Activated B cell treated with CpG ODN at 0.5 μM for 24 hours (primary cell): Measurements from ENCODE around the gene R3HCC1L. TPM values are rescaled to one million over a fixed set of nuclear protein-coding genes. Genes with fewer than 3 reads are reported as not detected.

ENCODE experiments used
- ATAC-seq: fragments of 200-7000 bp; cut with Tn5 transposase; one replicate; pipeline ENCODE4 v1.10.0; 2021; ENCODE audit warnings: low read depth, mild to moderate bottlenecking, moderate library complexity
- CTCF ChIA-PET: fragments of 350-600 bp; sonication (Branson Sonifier 250); formaldehyde crosslinking; loops from one replicate; lab custom pipeline; 2021; ENCODE audit warnings: antibody characterized with exemption; lab: Charles Lee
- POLR2A ChIA-PET: fragments of 350-600 bp; sonication (Branson Sonifier 250); formaldehyde crosslinking; loops from one replicate; lab custom pipeline; 2021; ENCODE audit warnings: antibody characterized with exemption; lab: Charles Lee
- DNase-seq: peaks from one replicate; pipeline ENCODE4 v3.0.0; 2022
- H3K27ac Mint-ChIP-seq: one replicate; pipeline ENCODE4 v1.8.0; 2020; ENCODE audit warnings: mixed read lengths
- H3K27me3 Mint-ChIP-seq: one replicate; pipeline ENCODE4 v1.8.0; 2021; ENCODE audit warnings: mixed read lengths
- H3K36me3 Mint-ChIP-seq: one replicate; pipeline ENCODE4 v1.8.0; 2021; ENCODE audit warnings: low read depth, mixed read lengths
- H3K4me1 Mint-ChIP-seq: one replicate; pipeline ENCODE4 v1.8.0; 2021; ENCODE audit warnings: mixed read lengths
- H3K4me3 Mint-ChIP-seq: one replicate; pipeline ENCODE4 v1.8.0; 2020; ENCODE audit warnings: mild to moderate bottlenecking, mixed read lengths
- H3K9me3 Mint-ChIP-seq: one replicate; pipeline ENCODE4 v1.8.0; 2020; ENCODE audit warnings: mixed read lengths
- intact Hi-C: fragments of 100-400 bp; cut with micrococcal nuclease; formaldehyde crosslinking; loops from one replicate; pipeline ENCODE4 v1.15.1; 2024
- total RNA-seq: library from RNA; stranded (reverse); gene quantifications from 2 replicates; pipeline ENCODE4 v1.2.3, GENCODE V29; 2022
- TF ChIP-seq, protein P1 (sequence below): fragments of 200-600 bp; IDR thresholded peaks from one replicate; pipeline ENCODE4 v1.8.0; 2022; ENCODE audit warnings: antibody characterized with exemption, mild to moderate bottlenecking

Gene R3HCC1L
- total RNA-seq, 1 donor from 2014 or later, result 24.4 TPM

DNA sequence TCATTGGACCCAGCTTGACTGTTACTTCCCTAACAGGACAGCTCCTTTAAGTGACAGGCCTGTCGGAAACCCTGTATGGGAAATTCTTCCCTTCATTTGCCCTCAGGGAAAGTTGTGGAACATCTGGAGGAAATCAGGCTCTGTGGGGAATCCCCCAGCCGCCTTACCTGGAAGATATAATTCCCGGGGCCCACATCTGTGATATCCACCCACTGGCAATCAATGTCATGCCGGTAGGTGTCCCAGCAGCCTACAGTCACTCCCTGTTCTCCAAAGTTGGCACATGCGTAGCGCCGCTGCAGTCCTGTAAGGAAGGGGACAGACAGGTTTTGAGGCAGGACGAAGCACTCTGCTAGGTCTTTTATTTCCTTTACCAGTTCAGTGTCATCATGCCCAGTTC lies 116.9 kb downstream of the R3HCC1L start:
- Mint-ChIP-seq H3K27ac (no peak overlapping the region), H3K4me1 (no peaks in the 10 kb centered on the region), H3K36me3 (peaks cover 53% of the 10 kb centered on the region), H3K9me3 (no peaks in the 10 kb centered on the region), H3K4me3 (no peak overlapping the region), H3K27me3 (no peaks in the 10 kb centered on the region)
- intact Hi-C loops, result no loop called here
- no peak for DNase-seq
- CTCF ChIA-PET, result no interaction called here
- POLR2A ChIA-PET, result no interaction called here
- ATAC-seq, result no peak
- TF ChIP-seq, protein P1, sequence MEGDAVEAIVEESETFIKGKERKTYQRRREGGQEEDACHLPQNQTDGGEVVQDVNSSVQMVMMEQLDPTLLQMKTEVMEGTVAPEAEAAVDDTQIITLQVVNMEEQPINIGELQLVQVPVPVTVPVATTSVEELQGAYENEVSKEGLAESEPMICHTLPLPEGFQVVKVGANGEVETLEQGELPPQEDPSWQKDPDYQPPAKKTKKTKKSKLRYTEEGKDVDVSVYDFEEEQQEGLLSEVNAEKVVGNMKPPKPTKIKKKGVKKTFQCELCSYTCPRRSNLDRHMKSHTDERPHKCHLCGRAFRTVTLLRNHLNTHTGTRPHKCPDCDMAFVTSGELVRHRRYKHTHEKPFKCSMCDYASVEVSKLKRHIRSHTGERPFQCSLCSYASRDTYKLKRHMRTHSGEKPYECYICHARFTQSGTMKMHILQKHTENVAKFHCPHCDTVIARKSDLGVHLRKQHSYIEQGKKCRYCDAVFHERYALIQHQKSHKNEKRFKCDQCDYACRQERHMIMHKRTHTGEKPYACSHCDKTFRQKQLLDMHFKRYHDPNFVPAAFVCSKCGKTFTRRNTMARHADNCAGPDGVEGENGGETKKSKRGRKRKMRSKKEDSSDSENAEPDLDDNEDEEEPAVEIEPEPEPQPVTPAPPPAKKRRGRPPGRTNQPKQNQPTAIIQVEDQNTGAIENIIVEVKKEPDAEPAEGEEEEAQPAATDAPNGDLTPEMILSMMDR, result no peak

DNA sequence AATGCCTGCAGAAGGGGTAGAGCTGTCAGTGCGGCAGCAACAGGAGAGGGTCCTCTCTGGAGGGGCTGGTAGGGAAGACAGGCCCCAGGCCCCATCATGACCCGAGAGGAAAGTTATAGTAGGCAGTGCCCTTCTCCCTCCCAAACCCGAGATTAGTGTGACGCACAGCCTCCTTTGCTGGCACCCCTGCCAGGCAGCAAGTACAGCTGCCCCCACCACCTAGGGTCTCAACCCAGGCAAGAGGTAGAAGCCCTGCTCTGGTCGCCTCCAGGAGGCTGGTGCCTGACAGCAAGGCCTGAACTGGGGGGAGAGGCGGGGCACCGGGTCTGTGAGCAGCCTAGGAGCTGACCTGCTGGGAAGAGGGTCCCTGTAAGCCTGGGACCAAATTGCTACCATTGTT lies 118.0 kb downstream of the R3HCC1L start:
- Mint-ChIP-seq H3K27ac (no peak overlapping the region), H3K36me3 (peaks cover 44% of the 10 kb centered on the region), H3K9me3 (no peaks in the 10 kb centered on the region), H3K4me3 (no peak overlapping the region), H3K4me1 (no peaks in the 10 kb centered on the region), H3K27me3 (no peaks in the 10 kb centered on the region)
- intact Hi-C loops, result no loop called here
- TF ChIP-seq, protein P1, result no peak
- POLR2A ChIA-PET, result no interaction called here
- DNase-seq (no peak), ATAC-seq (no peak)
- CTCF ChIA-PET, result no interaction called here

DNA sequence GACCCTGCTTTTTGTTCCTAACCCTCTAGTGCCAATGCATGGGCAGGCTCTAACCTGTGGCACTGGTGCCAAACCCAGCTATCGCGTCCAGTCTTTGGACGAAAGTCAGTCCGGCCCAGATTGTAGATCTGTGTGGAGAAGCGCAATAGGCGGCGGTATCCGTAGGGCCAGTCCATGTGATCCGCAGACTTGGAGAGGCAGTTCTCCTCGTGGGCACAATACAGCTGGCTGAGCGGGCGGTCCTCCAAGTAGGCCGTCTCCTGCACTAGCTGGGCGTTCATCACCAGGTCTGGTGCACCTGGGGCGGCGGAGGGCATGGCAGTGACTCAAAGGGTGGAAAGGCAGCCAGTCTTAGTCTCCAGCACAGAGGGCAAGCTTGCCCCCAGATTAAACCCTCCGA lies 119.0 kb downstream of the R3HCC1L start:
- intact Hi-C loops, result no loop called here
- Mint-ChIP-seq H3K9me3 (no peaks in the 10 kb centered on the region), H3K36me3 (peaks cover 34% of the 10 kb centered on the region), H3K4me1 (no peaks in the 10 kb centered on the region), H3K27ac (no peak overlapping the region), H3K4me3 (no peak overlapping the region), H3K27me3 (no peaks in the 10 kb centered on the region)
- TF ChIP-seq, protein P1, result no peak
- DNase-seq (no peak), ATAC-seq (no peak)
- CTCF ChIA-PET, result no interaction called here
- POLR2A ChIA-PET, result no interaction called here

DNA sequence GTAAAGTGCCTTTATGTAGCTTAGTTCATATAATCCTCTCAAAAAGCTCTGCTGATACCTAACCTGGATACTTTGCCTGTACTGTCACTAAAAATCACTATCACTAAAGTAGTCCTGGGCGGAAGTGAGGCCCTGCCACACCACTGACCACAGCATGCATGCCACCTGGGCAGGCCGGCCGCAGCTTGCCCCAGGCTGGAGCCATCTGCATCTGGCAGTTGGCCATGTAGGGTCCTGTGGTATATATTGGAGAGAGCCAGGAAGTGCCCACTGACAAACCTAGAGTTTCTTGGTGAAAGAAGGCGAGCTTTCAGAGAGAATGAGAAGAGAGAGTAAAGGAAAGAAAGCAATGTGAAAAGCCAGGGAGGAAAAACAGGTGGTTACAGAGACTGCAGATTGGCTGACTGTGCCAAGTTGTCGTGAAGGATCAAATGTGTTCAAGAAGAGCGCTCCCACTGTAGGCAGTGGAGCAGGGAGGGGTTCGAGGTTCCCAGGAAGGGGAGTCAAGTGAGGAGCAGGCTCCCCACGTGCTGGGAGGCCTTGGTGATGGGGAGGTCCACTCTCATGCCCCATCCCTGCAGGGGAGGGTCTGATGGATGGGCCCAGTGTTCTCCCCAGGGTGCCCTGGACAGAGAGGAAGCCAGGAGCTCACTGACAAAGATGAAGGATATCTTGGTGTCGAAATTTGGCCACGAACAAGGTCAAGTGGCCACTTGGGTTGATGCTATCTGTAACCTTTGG lies 119.9 kb downstream of the R3HCC1L start:
- POLR2A ChIA-PET, result no interaction called here
- Mint-ChIP-seq H3K9me3 (no peaks in the 10 kb centered on the region), H3K4me3 (no peak overlapping the region), H3K36me3 (peaks cover 25% of the 10 kb centered on the region), H3K27me3 (no peaks in the 10 kb centered on the region), H3K4me1 (no peaks in the 10 kb centered on the region), H3K27ac (no peak overlapping the region)
- CTCF ChIA-PET, result no interaction called here
- no peak for DNase-seq
- no peak for ATAC-seq
- intact Hi-C loops, result no loop called here
- TF ChIP-seq, protein P1, result no peak

DNA sequence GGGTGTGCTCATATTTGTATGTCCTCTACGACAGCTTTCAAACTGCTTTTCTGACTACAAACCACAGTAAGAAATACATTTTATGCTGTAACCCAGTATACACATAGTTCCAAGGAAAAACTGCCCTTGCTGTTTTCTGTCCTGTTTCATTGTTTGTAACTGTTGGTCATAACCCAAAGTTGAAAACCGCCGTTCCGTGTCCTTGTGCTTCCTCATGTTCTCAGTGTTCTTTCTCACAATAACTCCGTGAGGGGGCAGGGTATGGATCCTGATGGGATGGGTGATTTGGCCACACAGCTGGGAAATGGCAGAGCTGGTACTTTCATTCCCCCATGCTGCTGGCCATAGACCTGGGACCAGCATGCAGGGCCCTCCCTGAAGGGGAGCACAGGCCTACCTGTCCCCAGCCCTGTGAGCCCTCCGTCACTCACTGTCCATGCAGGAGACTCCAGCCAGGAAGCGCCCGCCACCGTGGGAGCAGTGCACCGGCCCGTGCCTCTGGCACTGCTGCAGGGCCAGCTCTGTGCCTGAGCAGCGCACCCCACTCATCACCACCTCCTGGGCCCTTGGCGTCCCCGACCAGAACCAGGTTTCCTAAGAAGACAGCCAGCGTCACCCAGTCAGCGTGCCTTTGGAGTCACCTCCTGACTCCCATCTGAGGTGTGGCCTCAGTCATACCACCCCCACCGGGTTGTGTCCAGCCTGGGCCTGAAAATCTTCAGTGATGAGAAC lies 120.9 kb downstream of the R3HCC1L start:
- TF ChIP-seq, protein P1, result no peak
- H3K27me3 Mint-ChIP-seq, result no peaks in the 10 kb centered on the region
- ATAC-seq (no peak), DNase-seq (no peak)
- H3K4me3 Mint-ChIP-seq, result no peak overlapping the region
- no peak overlapping the region for H3K27ac Mint-ChIP-seq
- POLR2A ChIA-PET, result no interaction called here
- no peaks in the 10 kb centered on the region for H3K9me3 Mint-ChIP-seq
- CTCF ChIA-PET, result no interaction called here
- H3K4me1 Mint-ChIP-seq, result no peaks in the 10 kb centered on the region
- intact Hi-C loops, result no loop called here
- H3K36me3 Mint-ChIP-seq, result peaks cover 16% of the 10 kb centered on the region
